Colonic mucosa (tissue), 4 donors: ENCODE measurements around the gene RNF180. TPM values are rescaled to one million over a fixed set of nuclear protein-coding genes. Genes with fewer than 3 reads are reported as not detected.

Experiments
- DNase-seq: peaks from one replicate; pipeline ENCODE4 v3.0.0-alpha.2; 2020
- H3K27ac ChIP-seq: fragments of 200-600 bp; one replicate; pipeline ENCODE4 v1.8.0; 2021
- H3K27me3 ChIP-seq: fragments of 200-600 bp; one replicate; pipeline ENCODE4 v1.8.0; 2021
- H3K36me3 ChIP-seq: fragments of 200-600 bp; one replicate; pipeline ENCODE4 v1.8.0; 2021
- H3K4me1 ChIP-seq: fragments of 200-600 bp; one replicate; pipeline ENCODE4 v1.8.0; 2021; ENCODE audit warnings: mild to moderate bottlenecking
- H3K4me3 ChIP-seq: fragments of 200-600 bp; one replicate; pipeline ENCODE4 v1.8.0; 2021
- H3K9ac ChIP-seq, 2 donors: one replicate each; pipeline ENCODE4 v1.7.0; 2013; ENCODE audit warnings: control low read depth in 2 of 2, low read depth in 2 of 2, low read length in 2 of 2
- H3K9me3 ChIP-seq: fragments of 200-600 bp; one replicate; pipeline ENCODE4 v1.8.0; 2021
- CTCF ChIP-seq: fragments of 200-600 bp; IDR thresholded peaks from one replicate; pipeline ENCODE4 v1.8.0; 2022; ENCODE audit warnings: antibody characterized with exemption, mild to moderate bottlenecking
- intact Hi-C: fragments of 100-400 bp; cut with DNase I; formaldehyde crosslinking; loops from one replicate; pipeline ENCODE4 v1.14.1; 2022
- total RNA-seq, 2 donors: library from RNA; stranded (reverse); fragmentation: NEBNext Ultra II Directional in 1 of 2; extraction: Animal tissue kit (Norgen Biotek cat#: 25700) in 1 of 2; gene quantifications; one replicate each; pipeline ENCODE4 v1.2.1, GENCODE V29; 2021
- donor health status: healthy.
- donor health status: DM: no; HTN: no; CAD: no.
- donor health status: DM: no; HTN: no; CAD: no.

The RNF180 gene
- total RNA-seq, 2 donors from 2014 or later, result 1.2 to 2.7 TPM

- H3K27me3 ChIP-seq, result peaks cover 10% of the 10 kb centered on the region
- no peak overlapping the region for H3K27ac ChIP-seq
- intact Hi-C loops, result no loop called here
These were observed 1.5 kb upstream of the RNF180 start for GRCh38 chr5:64164166-64164565.

GRCh38 chr5:64165160-64165499 lies 513 bp upstream of the RNF180 start:
- intact Hi-C loops, result no loop called here
- no peak for DNase-seq
- H3K4me1 ChIP-seq, result no peaks in the 10 kb centered on the region
- no peaks in the 10 kb centered on the region for H3K9me3 ChIP-seq
- no peak overlapping the region for H3K27ac ChIP-seq
- no peak for TF ChIP-seq CTCF
- H3K36me3 ChIP-seq, result no peaks in the 10 kb centered on the region
- peak overlapping the region; percentile 57 for H3K4me3 ChIP-seq
- H3K9ac ChIP-seq, result no peak overlapping the region
- H3K27me3 ChIP-seq, result peaks cover 10% of the 10 kb centered on the region

More at GRCh38 chr5:64164166-64164565, 1.5 kb upstream of the RNF180 start:
- H3K4me1 ChIP-seq, result no peaks in the 10 kb centered on the region
- no peak for DNase-seq
- H3K36me3 ChIP-seq, result no peaks in the 10 kb centered on the region
- H3K9me3 ChIP-seq, result no peaks in the 10 kb centered on the region
- H3K9ac ChIP-seq, result no peak overlapping the region
- H3K4me3 ChIP-seq, result no peak overlapping the region
- no peak for TF ChIP-seq CTCF

GRCh38 chr5:64166201-64166959 lies 737 bp downstream of the RNF180 start:
- Histone ChIP-seq H3K9ac (peak overlapping the region in 1 of 2 donors; percentile 80), H3K27ac (no peak overlapping the region)

GRCh38 chr5:64176301-64176700 lies 10.7 kb downstream of the RNF180 start:
- intact Hi-C loops, result no loop called here
- Histone ChIP-seq H3K36me3 (no peaks in the 10 kb centered on the region), H3K4me1 (no peaks in the 10 kb centered on the region), H3K9me3 (no peaks in the 10 kb centered on the region), H3K27me3 (no peaks in the 10 kb centered on the region), H3K27ac (no peak overlapping the region), H3K9ac (no peak overlapping the region), H3K4me3 (no peak overlapping the region)
- no peak for TF ChIP-seq CTCF
- DNase-seq, result no peak

More at GRCh38 chr5:64166201-64166959, 737 bp downstream of the RNF180 start:
- Histone ChIP-seq H3K36me3 (no peaks in the 10 kb centered on the region), H3K9me3 (no peaks in the 10 kb centered on the region), H3K27me3 (peaks cover 10% of the 10 kb centered on the region), H3K4me1 (no peaks in the 10 kb centered on the region), H3K4me3 (peak overlapping the region; percentile 57)
- intact Hi-C loops, result no loop called here
- no peak for TF ChIP-seq CTCF
- peak; percentile 22 for DNase-seq

- Histone ChIP-seq H3K9ac (no peak overlapping the region), H3K4me3 (no peak overlapping the region), H3K36me3 (no peaks in the 10 kb centered on the region), H3K9me3 (no peaks in the 10 kb centered on the region), H3K27me3 (no peaks in the 10 kb centered on the region), H3K27ac (no peak overlapping the region), H3K4me1 (no peaks in the 10 kb centered on the region)
- no peak for TF ChIP-seq CTCF
- DNase-seq, result no peak
- intact Hi-C loops, result no loop called here
These were observed 15.2 kb downstream of the RNF180 start for GRCh38 chr5:64180661-64181343.
